Measurements from ENCODE around the gene CABP1.

CABP1 gene

GRCh38 chr12:120639771-120640721 is at the start of gene CABP1:
Gene CABP1, plus strand, starts transcription at chr12:120640626. Its CDS starts 60 bp downstream, at chr12:120640686.
- 0 out of 2 replicates have a peak within 1 kb of the TSS, but pooled peaks have one; percentile 7 for H3K4me3 ChIP-seq (replicated peaks; ENCODE audit: low read depth, low read length)
- DNase-seq (ENCODE audit: extremely low read depth, low read depth) = no peak
- TF ChIP-seq CTCF (IDR thresholded peaks at IDR 0.05; ENCODE audit: low read depth, low read length, missing control alignments) = peak; percentile 23

GRCh38 chr12:120590741-120591407 is 49.6 kb upstream of the CABP1 start:
- no peak for TF ChIP-seq CTCF (IDR thresholded peaks at IDR 0.05; ENCODE audit: low read depth, low read length, missing control alignments)
- DNase-seq (ENCODE audit: extremely low read depth, low read depth) = no peak
- no peak overlapping the region for H3K4me3 ChIP-seq (replicated peaks; ENCODE audit: low read depth, low read length)

- DNase-seq (ENCODE audit: extremely low read depth, low read depth) = no peak
- no peak for TF ChIP-seq CTCF (IDR thresholded peaks at IDR 0.05; ENCODE audit: low read depth, low read length, missing control alignments)
- H3K4me3 ChIP-seq (replicated peaks; ENCODE audit: low read depth, low read length) = no peak overlapping the region
These were observed 48.0 kb upstream of the CABP1 start for GRCh38 chr12:120592121-120593049.

GRCh38 chr12:120596901-120597300 is 43.5 kb upstream of the CABP1 start:
- TF ChIP-seq CTCF (IDR thresholded peaks at IDR 0.05; ENCODE audit: low read depth, low read length, missing control alignments) = no peak
- DNase-seq (ENCODE audit: extremely low read depth, low read depth) = no peak
- no peak overlapping the region for H3K4me3 ChIP-seq (replicated peaks; ENCODE audit: low read depth, low read length)

- DNase-seq (ENCODE audit: extremely low read depth, low read depth) = no peak
These were observed 42.6 kb upstream of the CABP1 start for GRCh38 chr12:120597861-120598260.

More at GRCh38 chr12:120597861-120598260, 42.6 kb upstream of the CABP1 start:
- H3K4me3 ChIP-seq (replicated peaks; ENCODE audit: low read depth, low read length) = no peak overlapping the region
- no peak for TF ChIP-seq CTCF (IDR thresholded peaks at IDR 0.05; ENCODE audit: low read depth, low read length, missing control alignments)

Measured in HFF-Myc (cell line).